IPS DF 6.9 (cell line): Measurements from ENCODE around the gene CPOX.
A peak's percentile ranks its signal among the peaks of the same experiment; 100 is the strongest.

ENCODE experiments used
- DNase-seq: peaks from one replicate; pipeline ENCODE4 v3.0.0-alpha.2; 2013; ENCODE audit warnings: low read depth, low spot score
- H3K27ac ChIP-seq: one replicate; pipeline ENCODE4 v1.5.1; 2013; ENCODE audit warnings: low read length, control low read depth
- H3K27me3 ChIP-seq: 2 replicates; pipeline ENCODE4 v1.6.1; 2013; ENCODE audit warnings: mild to moderate bottlenecking, low read length; ENCODE audit not compliant: control insufficient read depth, insufficient read depth
- H3K36me3 ChIP-seq: 2 replicates; pipeline ENCODE4 v1.6.1; 2013; ENCODE audit warnings: low read length; ENCODE audit not compliant: control insufficient read depth, insufficient read depth
- H3K4me1 ChIP-seq: 2 replicates; pipeline ENCODE4 v1.6.1; 2013; ENCODE audit warnings: low read length; ENCODE audit not compliant: control insufficient read depth, insufficient read depth
- H3K4me3 ChIP-seq: 2 replicates; pipeline ENCODE4 v1.5.1; 2013; ENCODE audit warnings: mild to moderate bottlenecking, low read length
- H3K9me3 ChIP-seq: 2 replicates; pipeline ENCODE4 v1.6.1; 2013; ENCODE audit warnings: low read length, inconsistent platforms; ENCODE audit not compliant: control insufficient read depth, insufficient read depth
- WGBS: extraction: QIAGEN DNeasy Blood & Tissue Kit; methylation state at CpG from one replicate; pipeline ENCODE4 v1.1.7; 2013; ENCODE audit warnings: mixed read lengths, missing lambda C conversion rate; ENCODE audit not compliant: insufficient read length, insufficient coverage; 5-methylcytosine and 5-hydroxymethylcytosine counted together

The CPOX gene

GRCh38 chr3:98596087-98596486 lies 2.7 kb upstream of the CPOX start:
- peaks cover 2% of the 10 kb centered on the region; the same call in 1 of the 2 replicates for H3K4me1 ChIP-seq
- no peaks in the 10 kb centered on the region for H3K27me3 ChIP-seq
- no peak overlapping the region for H3K4me3 ChIP-seq
- DNase-seq, result no peak
- H3K36me3 ChIP-seq, result no peaks in the 10 kb centered on the region
- no peaks in the 10 kb centered on the region for H3K9me3 ChIP-seq
- no peak overlapping the region for H3K27ac ChIP-seq

DNA sequence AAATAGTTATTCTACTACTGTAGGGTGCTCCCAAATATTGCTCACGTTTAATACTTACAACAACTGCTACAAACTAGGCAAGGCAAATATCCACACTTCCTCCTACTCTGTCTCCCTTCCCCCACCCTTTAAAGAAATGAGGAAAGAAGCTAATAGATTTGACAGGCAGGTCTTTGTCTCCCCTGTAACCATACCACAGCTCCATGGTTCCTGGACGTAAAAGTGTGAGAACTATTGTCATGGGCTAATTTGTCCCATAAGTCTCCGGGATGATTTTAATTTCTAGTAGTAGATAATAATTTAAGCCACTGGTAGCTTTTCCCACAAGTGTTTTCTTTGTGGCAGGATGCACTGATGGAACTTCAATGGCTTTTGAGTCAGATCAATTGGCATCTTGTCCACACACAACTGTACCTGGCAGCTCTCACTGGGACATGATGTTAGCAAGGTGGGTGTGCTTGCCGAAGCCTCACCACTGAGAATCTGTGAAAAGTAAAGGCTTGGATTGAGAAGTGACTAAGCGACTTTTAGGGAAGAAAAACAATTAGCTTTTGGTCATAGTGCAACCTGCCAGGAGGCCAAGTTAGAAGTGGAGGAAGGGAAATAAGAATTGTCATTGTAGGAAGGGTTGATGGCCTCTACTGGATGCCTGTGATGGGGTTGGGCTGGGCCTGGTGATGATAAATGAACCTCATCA lies 1.4 kb upstream of the CPOX start:
- Histone ChIP-seq H3K9me3 (no peaks in the 10 kb centered on the region), H3K27me3 (no peaks in the 10 kb centered on the region), H3K36me3 (peaks cover under 1% of the 10 kb centered on the region; the same call in 1 of the 2 replicates), H3K4me1 (peaks cover 2% of the 10 kb centered on the region; the same call in 1 of the 2 replicates), H3K4me3 (no peak overlapping the region), H3K27ac (no peak overlapping the region)
- no peak for DNase-seq
- WGBS, result no CpG with 5 or more reads among the region's 5 CpGs

DNA sequence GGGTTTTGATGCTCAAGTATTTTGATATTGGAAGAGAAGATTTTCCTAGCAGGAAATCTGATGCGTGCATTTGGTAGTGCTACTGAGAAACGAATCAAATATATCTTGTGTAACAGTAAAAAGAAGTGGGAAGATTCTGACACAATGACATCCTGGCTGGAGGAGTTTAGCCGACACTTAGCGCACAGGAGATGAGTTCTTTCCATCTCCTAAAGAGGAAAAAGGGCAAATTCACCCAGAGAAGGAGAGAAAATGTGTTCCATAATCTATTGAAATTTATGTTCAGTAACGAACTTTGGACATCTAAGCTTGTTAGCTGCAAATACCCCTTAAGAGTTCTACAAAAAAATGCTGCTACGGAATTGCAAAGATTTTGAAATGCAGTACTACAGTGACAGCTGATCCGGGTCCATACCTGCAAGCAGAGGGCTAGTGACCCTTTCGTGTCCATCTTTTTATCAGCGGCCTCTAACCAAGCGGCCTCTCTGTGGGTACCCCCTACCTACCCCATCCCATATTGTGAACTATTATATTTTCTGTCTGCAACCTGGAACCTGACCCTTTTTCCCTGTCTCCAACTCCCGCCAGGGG lies 971 bp downstream of the CPOX start:
- H3K27ac ChIP-seq, result no peak overlapping the region
- H3K4me1 ChIP-seq, result peaks cover 2% of the 10 kb centered on the region; the same call in 1 of the 2 replicates
- no peaks in the 10 kb centered on the region for H3K9me3 ChIP-seq
- H3K27me3 ChIP-seq, result no peaks in the 10 kb centered on the region
- peak overlapping the region; percentile 96; the same call in 1 of the 2 replicates for H3K4me3 ChIP-seq
- peaks cover 6% of the 10 kb centered on the region; the same call in 1 of the 2 replicates for H3K36me3 ChIP-seq
- DNase-seq, result no peak
- no CpG with 5 or more reads among the region's 11 CpGs for WGBS

DNA sequence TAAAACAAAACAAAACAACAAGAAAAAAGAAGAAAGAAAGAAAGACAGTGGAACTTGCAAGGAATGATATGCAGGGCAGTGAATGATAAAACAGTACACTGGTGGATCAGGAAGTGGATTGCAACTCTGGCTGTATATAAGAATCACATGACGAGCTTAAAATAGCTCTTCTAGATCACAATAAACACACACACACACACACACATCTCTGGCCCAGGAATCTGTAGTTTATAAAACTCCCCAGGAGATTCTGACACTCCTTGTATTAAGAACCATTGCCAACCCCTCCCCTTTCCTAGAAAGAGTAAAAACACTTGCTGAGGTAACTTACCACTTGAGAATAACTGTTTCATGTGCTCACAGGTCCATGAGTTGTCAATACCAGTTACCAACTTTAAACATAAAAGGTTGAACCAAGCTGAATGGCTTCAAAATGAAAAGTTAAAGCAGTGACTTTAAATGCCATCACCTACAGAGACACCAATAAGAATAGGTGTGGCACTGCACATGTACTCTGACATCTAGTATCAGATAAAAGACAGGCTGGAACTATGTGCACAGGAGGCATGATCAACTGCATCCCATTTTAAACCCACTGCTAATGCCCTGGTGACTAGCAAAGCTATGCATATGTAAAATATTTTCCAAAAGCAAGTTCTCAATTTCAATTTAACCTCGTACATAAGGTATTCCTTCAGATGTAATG lies 3.9 kb downstream of the CPOX start:
- Histone ChIP-seq H3K36me3 (peaks cover 12% of the 10 kb centered on the region; the same call in 1 of the 2 replicates), H3K4me1 (peaks cover 2% of the 10 kb centered on the region; the same call in 1 of the 2 replicates), H3K27me3 (no peaks in the 10 kb centered on the region), H3K4me3 (no peak overlapping the region), H3K27ac (no peak overlapping the region), H3K9me3 (no peaks in the 10 kb centered on the region)
- DNase-seq, result no peak
- WGBS, result no CpG with 5 or more reads among the region's 2 CpGs

DNA sequence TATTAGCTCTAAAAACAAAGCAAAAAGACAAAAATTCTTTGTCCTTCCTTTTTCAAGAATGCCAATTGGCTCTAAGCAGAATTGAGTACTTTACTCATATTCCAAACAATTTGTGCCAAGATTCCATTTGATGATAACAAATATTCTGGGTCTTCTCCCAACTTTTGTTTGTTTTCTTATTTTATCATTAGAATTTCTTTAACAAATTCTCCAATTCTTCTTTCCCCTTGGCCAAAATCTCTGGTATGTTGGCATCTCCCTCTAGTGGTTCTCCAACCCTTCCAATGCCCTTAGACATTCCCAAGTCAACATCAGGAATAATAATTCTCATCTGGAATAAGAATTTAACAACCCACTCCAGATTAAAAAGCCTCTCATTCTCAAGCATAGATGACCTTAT lies 5.3 kb downstream of the CPOX start:
- peaks cover 2% of the 10 kb centered on the region; the same call in 1 of the 2 replicates for H3K4me1 ChIP-seq
- peaks cover 13% of the 10 kb centered on the region; the same call in 1 of the 2 replicates for H3K36me3 ChIP-seq
- no peaks in the 10 kb centered on the region for H3K27me3 ChIP-seq
- no peak for DNase-seq
- H3K9me3 ChIP-seq, result no peaks in the 10 kb centered on the region
- no peak overlapping the region for H3K4me3 ChIP-seq
- no peak overlapping the region for H3K27ac ChIP-seq

DNA sequence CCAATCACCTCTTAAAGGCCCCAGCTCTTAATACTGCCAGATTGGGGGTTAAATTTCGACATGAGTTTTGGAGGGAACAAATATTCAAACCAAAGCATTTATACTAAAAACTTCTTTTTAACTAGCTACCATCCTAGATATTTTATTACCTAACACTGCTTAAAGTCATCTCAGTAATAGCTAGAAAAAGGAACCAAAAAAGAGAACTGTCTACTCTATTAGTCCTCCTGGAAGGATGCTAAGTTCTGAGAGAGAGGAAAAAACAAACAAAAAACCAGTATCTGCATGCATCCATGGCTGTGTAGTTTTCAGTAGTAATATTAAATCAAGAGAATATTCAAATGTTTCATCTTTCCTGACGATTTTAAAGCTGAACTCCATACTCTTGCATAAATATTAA lies 5.8 kb downstream of the CPOX start:
- H3K4me3 ChIP-seq, result no peak overlapping the region
- H3K36me3 ChIP-seq, result peaks cover 13% of the 10 kb centered on the region; the same call in 1 of the 2 replicates
- no CpG with 5 or more reads among the region's 2 CpGs for WGBS
- DNase-seq, result no peak
- H3K4me1 ChIP-seq, result peaks cover 2% of the 10 kb centered on the region; the same call in 1 of the 2 replicates
- H3K27me3 ChIP-seq, result no peaks in the 10 kb centered on the region
- no peaks in the 10 kb centered on the region for H3K9me3 ChIP-seq
- no peak overlapping the region for H3K27ac ChIP-seq

DNA sequence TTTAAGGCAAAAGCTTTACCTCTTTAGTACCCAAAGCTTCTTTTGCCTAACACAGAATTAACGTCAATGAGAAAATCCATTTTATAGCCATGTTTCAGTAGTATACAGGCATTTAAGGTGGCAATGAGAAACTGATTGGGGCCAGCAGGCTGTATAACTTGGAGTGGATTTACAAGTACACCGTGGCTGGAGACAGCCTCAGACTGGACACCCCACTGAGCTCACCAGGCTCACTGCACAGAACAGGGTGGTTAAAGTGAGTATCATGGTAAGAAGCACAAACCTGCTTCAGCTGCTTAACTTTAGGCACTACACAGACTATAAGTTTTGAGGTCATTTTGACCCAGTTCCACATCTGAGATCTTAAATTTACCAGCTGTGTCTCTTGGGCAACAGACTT lies 8.9 kb downstream of the CPOX start:
- no peak overlapping the region for H3K27ac ChIP-seq
- WGBS, result no CpG with 5 or more reads among the region's 2 CpGs
- H3K9me3 ChIP-seq, result no peaks in the 10 kb centered on the region
- peaks cover 13% of the 10 kb centered on the region for H3K36me3 ChIP-seq
- no peaks in the 10 kb centered on the region for H3K27me3 ChIP-seq
- H3K4me1 ChIP-seq, result no peaks in the 10 kb centered on the region
- DNase-seq, result no peak
- H3K4me3 ChIP-seq, result no peak overlapping the region

- 100% methylated on average over 3 of the region's 4 CpGs for whole genome bisulfite sequencing
- no peak for DNase-seq
- H3K36me3 ChIP-seq, result peaks cover 10% of the 10 kb centered on the region
- no peaks in the 10 kb centered on the region for H3K27me3 ChIP-seq
- no peaks in the 10 kb centered on the region for H3K4me1 ChIP-seq
- no peaks in the 10 kb centered on the region for H3K9me3 ChIP-seq
- H3K4me3 ChIP-seq, result no peak overlapping the region
- no peak overlapping the region for H3K27ac ChIP-seq
These were observed 9.6 kb downstream of the CPOX start for GRCh38 chr3:98583766-98584165.

GRCh38 chr3:98582042-98582441 lies 11.4 kb downstream of the CPOX start:
- no peak for DNase-seq
- Histone ChIP-seq H3K36me3 (peaks cover 13% of the 10 kb centered on the region), H3K9me3 (no peaks in the 10 kb centered on the region), H3K4me3 (no peak overlapping the region), H3K27ac (no peak overlapping the region), H3K27me3 (no peaks in the 10 kb centered on the region), H3K4me1 (no peaks in the 10 kb centered on the region)
- WGBS, result no CpG with 5 or more reads among the region's 1 CpG

DNA sequence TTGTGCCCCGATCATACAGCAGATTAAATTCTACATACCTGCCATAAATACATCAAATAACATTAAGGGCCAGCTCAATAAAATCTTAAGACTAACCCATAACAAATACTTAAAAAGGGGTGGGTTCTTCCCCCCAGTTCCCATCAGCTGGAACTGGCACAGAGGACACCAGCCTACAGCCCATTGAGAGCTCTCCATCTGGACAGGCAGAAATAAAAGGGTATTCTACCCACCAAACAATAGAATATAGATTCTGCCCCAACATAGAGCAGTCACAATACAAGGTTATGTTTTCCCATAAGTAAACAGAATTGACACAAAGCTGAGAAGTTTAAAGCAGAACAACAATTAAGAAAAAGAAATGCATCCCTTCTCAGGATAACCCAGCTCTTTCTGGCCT lies 11.9 kb downstream of the CPOX start:
- peaks cover 13% of the 10 kb centered on the region for H3K36me3 ChIP-seq
- no peaks in the 10 kb centered on the region for H3K9me3 ChIP-seq
- WGBS, result no CpG with 5 or more reads among the region's 1 CpG
- H3K4me1 ChIP-seq, result no peaks in the 10 kb centered on the region
- DNase-seq, result no peak
- no peaks in the 10 kb centered on the region for H3K27me3 ChIP-seq
- no peak overlapping the region for H3K4me3 ChIP-seq
- no peak overlapping the region for H3K27ac ChIP-seq
